ENCODE measurements around the gene PNP.

DNA sequence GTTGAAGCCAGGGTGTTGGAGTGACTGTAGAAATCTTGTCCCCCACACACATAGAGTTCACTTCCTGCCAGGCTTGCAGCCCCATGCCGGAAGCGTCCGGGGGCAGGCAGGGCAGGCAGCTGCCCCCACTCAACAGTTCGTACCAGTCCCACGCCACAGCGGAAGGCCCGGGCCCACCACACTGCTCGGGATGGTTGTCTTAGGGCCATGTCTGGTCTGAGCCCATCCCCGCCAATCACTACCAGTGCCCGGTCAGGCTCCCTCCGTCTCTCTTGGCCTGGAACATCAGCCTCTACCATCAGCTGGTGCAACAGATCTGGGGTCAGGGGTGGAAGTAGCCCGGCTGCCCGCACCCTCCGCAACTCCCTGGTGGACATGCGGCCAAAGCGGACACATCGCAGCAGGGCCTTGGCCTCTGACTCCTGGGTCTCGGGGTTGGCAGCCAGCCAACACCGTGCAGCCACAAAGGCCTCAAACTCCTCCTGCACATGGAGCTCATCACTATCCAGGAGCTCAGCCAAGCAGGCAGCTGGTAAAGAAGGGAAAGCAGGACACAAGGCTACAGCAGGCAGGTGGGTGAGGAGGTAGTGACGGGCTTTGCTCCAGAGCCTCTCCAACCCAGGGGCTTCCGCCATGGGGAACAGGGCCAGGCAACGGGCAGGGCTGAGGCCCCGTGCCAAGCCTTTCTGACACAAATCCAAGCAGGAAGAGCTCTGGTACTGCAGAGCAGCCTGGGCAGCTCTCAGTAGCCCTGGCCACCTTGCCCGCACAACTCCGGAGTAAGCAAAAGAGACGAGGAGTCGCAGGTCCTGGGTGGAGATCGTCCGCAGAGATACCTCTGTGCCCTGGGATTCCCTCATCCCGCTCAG, 39.2 kb upstream of the PNP start:
- TF ChIP-seq, protein P1, sequence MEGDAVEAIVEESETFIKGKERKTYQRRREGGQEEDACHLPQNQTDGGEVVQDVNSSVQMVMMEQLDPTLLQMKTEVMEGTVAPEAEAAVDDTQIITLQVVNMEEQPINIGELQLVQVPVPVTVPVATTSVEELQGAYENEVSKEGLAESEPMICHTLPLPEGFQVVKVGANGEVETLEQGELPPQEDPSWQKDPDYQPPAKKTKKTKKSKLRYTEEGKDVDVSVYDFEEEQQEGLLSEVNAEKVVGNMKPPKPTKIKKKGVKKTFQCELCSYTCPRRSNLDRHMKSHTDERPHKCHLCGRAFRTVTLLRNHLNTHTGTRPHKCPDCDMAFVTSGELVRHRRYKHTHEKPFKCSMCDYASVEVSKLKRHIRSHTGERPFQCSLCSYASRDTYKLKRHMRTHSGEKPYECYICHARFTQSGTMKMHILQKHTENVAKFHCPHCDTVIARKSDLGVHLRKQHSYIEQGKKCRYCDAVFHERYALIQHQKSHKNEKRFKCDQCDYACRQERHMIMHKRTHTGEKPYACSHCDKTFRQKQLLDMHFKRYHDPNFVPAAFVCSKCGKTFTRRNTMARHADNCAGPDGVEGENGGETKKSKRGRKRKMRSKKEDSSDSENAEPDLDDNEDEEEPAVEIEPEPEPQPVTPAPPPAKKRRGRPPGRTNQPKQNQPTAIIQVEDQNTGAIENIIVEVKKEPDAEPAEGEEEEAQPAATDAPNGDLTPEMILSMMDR (IDR thresholded peaks at IDR 0.05; ENCODE audit: extremely low read depth in 1 of 2, insufficient read depth in 1 of 2, low read depth in 1 of 2, low read length in 2 of 2) = no peak
- TF ChIP-seq POLR2A (IDR thresholded peaks at IDR 0.05; ENCODE audit: low read depth, low read length) = no peak
- no peak for TF ChIP-seq POLR2AphosphoS5 (IDR thresholded peaks at IDR 0.05; ENCODE audit: insufficient read depth, low read depth, low read length)
- TF ChIP-seq GATA2 (IDR thresholded peaks at IDR 0.05; ENCODE audit: insufficient read depth, insufficient read length, low read depth, low read length) = no peak
- TF ChIP-seq JUN (IDR thresholded peaks at IDR 0.05; ENCODE audit: borderline replicate concordance, insufficient read depth, insufficient read length, low read depth) = no peak
- TF ChIP-seq, protein P2, sequence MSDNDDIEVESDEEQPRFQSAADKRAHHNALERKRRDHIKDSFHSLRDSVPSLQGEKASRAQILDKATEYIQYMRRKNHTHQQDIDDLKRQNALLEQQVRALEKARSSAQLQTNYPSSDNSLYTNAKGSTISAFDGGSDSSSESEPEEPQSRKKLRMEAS (IDR thresholded peaks at IDR 0.05; ENCODE audit: insufficient read depth, insufficient read length) = no peak
- no peak for TF ChIP-seq EZH2 (IDR thresholded peaks at IDR 0.05; ENCODE audit: borderline replicate concordance, low read depth, low read length, severe bottlenecking)
- no peak for TF ChIP-seq MYC (IDR thresholded peaks at IDR 0.05; ENCODE audit: low read depth, low read length)
- TF ChIP-seq FOS (IDR thresholded peaks at IDR 0.05; ENCODE audit: borderline replicate concordance, insufficient read depth, low read length) = no peak
